Measurements from ENCODE around the gene DTD1.

The DTD1 gene

GRCh38 chr20:18587665-18588573 is at the start of gene DTD1:
Gene DTD1, plus strand, starts transcription at chr20:18588054. Its CDS starts 19 bp downstream, at chr20:18588073.
- DNase-seq (ENCODE audit: low read depth) = peak; percentile 24

- no peak for DNase-seq (ENCODE audit: low read depth)
These were observed 46.1 kb upstream of the DTD1 start for GRCh38 chr20:18541741-18542140.

- no peak for DNase-seq (ENCODE audit: low read depth)
These were observed 44.6 kb upstream of the DTD1 start for GRCh38 chr20:18543216-18543615.

GRCh38 chr20:18543932-18544331 is 43.9 kb upstream of the DTD1 start:
- no peak for DNase-seq (ENCODE audit: low read depth)

GRCh38 chr20:18545566-18545965 is 42.3 kb upstream of the DTD1 start:
- no peak for DNase-seq (ENCODE audit: low read depth)

GRCh38 chr20:18548465-18548864 is 39.4 kb upstream of the DTD1 start:
- DNase-seq (ENCODE audit: low read depth) = no peak

GRCh38 chr20:18553746-18554145 is 34.1 kb upstream of the DTD1 start:
- no peak for DNase-seq (ENCODE audit: low read depth)

- peak; percentile 47 for DNase-seq (ENCODE audit: low read depth)
These were observed 20.7 kb upstream of the DTD1 start, which contains the start of gene SMIM26 for GRCh38 chr20:18566892-18567738. Gene SMIM26, plus strand, starts transcription at chr20:18567432. Its CDS starts 47 bp downstream, at chr20:18567479.

GRCh38 chr20:18567739-18568091 is 20.1 kb upstream of the DTD1 start:
- no peak for DNase-seq (ENCODE audit: low read depth)

- DNase-seq (ENCODE audit: low read depth) = no peak
These were observed 16.8 kb upstream of the DTD1 start for GRCh38 chr20:18571009-18571408.

- no peak for DNase-seq (ENCODE audit: low read depth)
These were observed 16.3 kb upstream of the DTD1 start for GRCh38 chr20:18571578-18571977.

- DNase-seq (ENCODE audit: low read depth) = no peak
These were observed 9.9 kb upstream of the DTD1 start for GRCh38 chr20:18577942-18578341.

GRCh38 chr20:18578581-18578980 is 9.3 kb upstream of the DTD1 start:
- DNase-seq (ENCODE audit: low read depth) = no peak

GRCh38 chr20:18580012-18580411 is 7.8 kb upstream of the DTD1 start:
- no peak for DNase-seq (ENCODE audit: low read depth)

GRCh38 chr20:18585134-18585533 is 2.7 kb upstream of the DTD1 start:
- DNase-seq (ENCODE audit: low read depth) = no peak

GRCh38 chr20:18588574-18588933 is 700 bp downstream of the DTD1 start:
- no peak for DNase-seq (ENCODE audit: low read depth)

- DNase-seq (ENCODE audit: low read depth) = no peak
These were observed 2.3 kb downstream of the DTD1 start for GRCh38 chr20:18589941-18590674.

GRCh38 chr20:18596270-18596669 is 8.4 kb downstream of the DTD1 start:
- DNase-seq (ENCODE audit: low read depth) = no peak

- DNase-seq (ENCODE audit: low read depth) = no peak
These were observed 21.9 kb downstream of the DTD1 start for GRCh38 chr20:18609741-18610140.

- no peak for DNase-seq (ENCODE audit: low read depth)
These were observed 23.6 kb downstream of the DTD1 start for GRCh38 chr20:18611492-18611891.

- no peak for DNase-seq (ENCODE audit: low read depth)
These were observed 25.7 kb downstream of the DTD1 start for GRCh38 chr20:18613553-18613952.

- no peak for DNase-seq (ENCODE audit: low read depth)
These were observed 26.4 kb downstream of the DTD1 start for GRCh38 chr20:18614244-18614643.
